Uterus (tissue), 4 donors: ENCODE data around the gene HMX2. TPM values are rescaled to one million over a fixed set of nuclear protein-coding genes. Genes with fewer than 3 reads are reported as not detected.
A peak's percentile ranks its signal among the peaks of the same experiment; 100 is the strongest.

Experiments
- DNase-seq, 2 donors: peaks; one replicate each; pipeline ENCODE4 v3.0.0-alpha.2; 2019 to 2020
- H3K27ac ChIP-seq, 2 donors: fragments of 200-600 bp; sonication (generic); 1 replicate in 1 of 2; 2 replicates in 1 of 2; pipeline ENCODE4 v1.5.1; 2016 to 2018
- H3K27me3 ChIP-seq, 2 donors: fragments of 200-600 bp; sonication (generic); one replicate each; pipeline ENCODE4 v1.5.1; 2018 to 2019; ENCODE audit warnings: control low read depth in 1 of 2
- H3K36me3 ChIP-seq, 2 donors: fragments of 200-600 bp; sonication (generic); one replicate each; pipeline ENCODE4 v1.5.1; 2019; ENCODE audit warnings: control low read depth in 1 of 2
- H3K4me1 ChIP-seq, 2 donors: fragments of 200-600 bp; sonication (generic); one replicate each; pipeline ENCODE4 v1.5.1; 2018 to 2019; ENCODE audit warnings: control low read depth in 1 of 2
- H3K4me3 ChIP-seq, 2 donors: fragments of 200-600 bp; sonication (generic); 1 replicate in 1 of 2; 2 replicates in 1 of 2; pipeline ENCODE4 v1.5.1; 2018 to 2019; ENCODE audit warnings: mild to moderate bottlenecking in 1 of 2
- H3K9me3 ChIP-seq, 2 donors: fragments of 200-600 bp; sonication (generic); one replicate each; pipeline ENCODE4 v1.5.1; 2019; ENCODE audit warnings: control low read depth in 1 of 2
- POLR2A ChIP-seq, 2 donors: fragments of 450-650 bp; IDR thresholded peaks; one replicate each; pipeline ENCODE4 v1.6.1; 2016; ENCODE audit warnings: antibody characterized with exemption in 2 of 2, mild to moderate bottlenecking in 1 of 2, moderate library complexity in 1 of 2
- intact Hi-C: fragments of 100-400 bp; cut with DNase I; formaldehyde crosslinking; loops from one replicate; pipeline ENCODE4 v1.15.1; 2023; ENCODE audit warnings: low total_unique reads
- total RNA-seq, 4 donors: library from RNA; depleted of rRNA in 3 of 4; stranded (reverse); fragments of >200 nt in 3 of 4; gene quantifications; one replicate each; pipeline versions ENCODE4 v1.1.0 to v1.2.4, GENCODE V29; 2014 to 2023
- TF ChIP-seq, protein P1 (sequence below), 4 experiments: fragments of 200-600 bp in 2 of 4; fragments of 450-650 bp in 2 of 4; sonication (generic) in 2 of 4; IDR thresholded peaks; one replicate each; pipeline ENCODE4 v1.5.1; 2016 to 2019; ENCODE audit warnings: antibody characterized with exemption in 4 of 4, mild to moderate bottlenecking in 2 of 4, moderate library complexity in 1 of 4
- donor health status: DM: yes; HTN: yes; CAD: no.

Gene HMX2
- total RNA-seq, 4 donors from 2014 or later, result not detected

DNA sequence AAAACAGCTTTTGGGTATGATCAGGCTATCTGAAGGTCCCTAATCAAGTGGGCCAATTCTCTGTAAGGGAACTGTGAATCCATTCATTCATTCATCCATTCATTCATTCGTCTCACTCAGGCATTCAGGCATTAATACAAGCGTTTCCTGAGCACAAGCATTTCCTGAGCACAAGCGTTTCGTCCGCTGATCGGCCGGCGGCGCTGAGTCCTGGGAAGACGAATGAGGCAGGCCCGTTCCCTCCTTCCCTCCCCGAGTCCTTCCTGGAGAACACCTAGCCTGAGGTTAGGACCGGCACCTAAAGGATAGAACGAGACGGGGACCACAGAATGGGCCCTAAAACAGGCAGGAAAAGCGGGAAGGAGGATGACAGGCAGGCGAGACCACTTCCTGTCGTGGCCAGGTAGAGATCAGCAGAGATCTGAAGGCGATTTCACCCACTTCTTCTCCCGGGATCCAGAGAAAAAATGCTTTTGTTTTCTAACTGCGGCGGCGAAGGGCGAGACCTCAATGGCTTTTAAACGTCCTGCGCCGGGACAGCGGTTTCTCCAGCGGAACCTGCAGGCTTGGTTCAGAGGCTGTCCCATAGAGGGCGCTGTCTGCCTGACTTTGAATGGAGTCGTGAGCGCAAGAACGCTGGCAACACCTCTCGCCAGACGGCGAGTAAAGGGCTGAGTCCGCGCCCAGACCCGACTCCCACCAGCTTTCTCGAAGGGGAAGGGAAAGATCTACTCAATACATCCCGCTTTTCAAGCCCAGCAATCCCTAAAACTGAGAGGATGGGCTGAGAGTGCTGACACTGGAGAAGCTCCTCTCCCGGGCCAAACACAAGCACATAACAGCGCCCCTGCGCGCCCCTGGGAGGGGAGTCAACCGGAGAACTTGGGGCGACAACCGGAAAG is 15.1 kb upstream of the HMX2 start:
- H3K9me3 ChIP-seq, result no peaks in the 10 kb centered on the region
- H3K4me3 ChIP-seq, result no peak overlapping the region
- DNase-seq, result peak; percentile 74
- H3K4me1 ChIP-seq, result peaks cover 0 to 29% of the 10 kb centered on the region in 2 donors
- peaks cover 4 to 60% of the 10 kb centered on the region in 2 donors for H3K27me3 ChIP-seq
- no peak overlapping the region for H3K27ac ChIP-seq
- H3K36me3 ChIP-seq, result no peaks in the 10 kb centered on the region
- TF ChIP-seq, protein P1, sequence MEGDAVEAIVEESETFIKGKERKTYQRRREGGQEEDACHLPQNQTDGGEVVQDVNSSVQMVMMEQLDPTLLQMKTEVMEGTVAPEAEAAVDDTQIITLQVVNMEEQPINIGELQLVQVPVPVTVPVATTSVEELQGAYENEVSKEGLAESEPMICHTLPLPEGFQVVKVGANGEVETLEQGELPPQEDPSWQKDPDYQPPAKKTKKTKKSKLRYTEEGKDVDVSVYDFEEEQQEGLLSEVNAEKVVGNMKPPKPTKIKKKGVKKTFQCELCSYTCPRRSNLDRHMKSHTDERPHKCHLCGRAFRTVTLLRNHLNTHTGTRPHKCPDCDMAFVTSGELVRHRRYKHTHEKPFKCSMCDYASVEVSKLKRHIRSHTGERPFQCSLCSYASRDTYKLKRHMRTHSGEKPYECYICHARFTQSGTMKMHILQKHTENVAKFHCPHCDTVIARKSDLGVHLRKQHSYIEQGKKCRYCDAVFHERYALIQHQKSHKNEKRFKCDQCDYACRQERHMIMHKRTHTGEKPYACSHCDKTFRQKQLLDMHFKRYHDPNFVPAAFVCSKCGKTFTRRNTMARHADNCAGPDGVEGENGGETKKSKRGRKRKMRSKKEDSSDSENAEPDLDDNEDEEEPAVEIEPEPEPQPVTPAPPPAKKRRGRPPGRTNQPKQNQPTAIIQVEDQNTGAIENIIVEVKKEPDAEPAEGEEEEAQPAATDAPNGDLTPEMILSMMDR (IDR thresholded peaks at IDR 0.05), result peak; percentile 67 to 84 (median 78)
- no peak for TF ChIP-seq POLR2A (IDR thresholded peaks at IDR 0.05)
- intact Hi-C loops, result loop anchor here (10.0 kb wide), 1 partner anchor 422 kb away; no protein-coding TSS in a partner anchor

- Histone ChIP-seq H3K36me3 (no peaks in the 10 kb centered on the region), H3K4me1 (peaks cover 0 to 29% of the 10 kb centered on the region in 2 donors), H3K9me3 (no peaks in the 10 kb centered on the region), H3K27ac (no peak overlapping the region), H3K4me3 (no peak overlapping the region), H3K27me3 (peaks cover 11 to 69% of the 10 kb centered on the region in 2 donors)
- no peak for DNase-seq
- TF ChIP-seq POLR2A (IDR thresholded peaks at IDR 0.05), result no peak
- TF ChIP-seq, protein P1 (IDR thresholded peaks at IDR 0.05), result no peak
- intact Hi-C loops, result loop anchor here (10.0 kb wide), 1 partner anchor 421 kb away; no protein-coding TSS in a partner anchor
Observed at GRCh38 chr10:123133541-123134342, 14.2 kb upstream of the HMX2 start.

DNA sequence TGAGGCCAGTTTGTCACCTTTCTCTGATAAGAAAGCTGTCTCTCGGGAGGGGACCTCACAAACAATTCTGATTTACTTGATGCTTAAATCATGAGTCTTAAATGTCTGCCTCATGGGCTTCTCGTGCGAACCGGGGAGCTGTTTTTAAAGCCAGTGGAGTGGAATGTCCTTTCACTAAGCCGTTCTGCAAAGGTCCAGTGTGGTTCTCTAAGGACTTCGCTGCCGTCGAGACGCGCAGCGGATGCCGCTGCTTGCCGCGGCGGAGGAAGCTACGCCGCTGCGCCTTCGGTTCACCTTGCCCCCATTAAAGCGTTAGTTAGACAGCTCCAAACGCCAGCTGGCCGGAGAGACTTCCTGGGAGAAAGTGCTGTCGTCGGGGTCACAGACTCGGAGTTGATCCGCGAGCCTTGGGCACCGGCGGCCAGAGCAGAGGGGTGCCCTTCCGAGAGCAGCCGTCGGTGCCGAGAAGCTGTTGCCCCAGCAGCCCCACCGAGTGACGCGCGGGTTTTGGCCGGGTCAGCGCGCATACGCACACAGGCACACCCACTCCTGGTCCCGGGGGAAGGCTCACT is 13.5 kb upstream of the HMX2 start:
- no peak for DNase-seq
- no peaks in the 10 kb centered on the region for H3K9me3 ChIP-seq
- H3K27me3 ChIP-seq, result peaks cover 14 to 76% of the 10 kb centered on the region in 2 donors
- H3K27ac ChIP-seq, result no peak overlapping the region
- H3K4me3 ChIP-seq, result no peak overlapping the region
- TF ChIP-seq, protein P1 (IDR thresholded peaks at IDR 0.05), result no peak
- no peak for TF ChIP-seq POLR2A (IDR thresholded peaks at IDR 0.05)
- peaks cover 0 to 29% of the 10 kb centered on the region in 2 donors for H3K4me1 ChIP-seq
- H3K36me3 ChIP-seq, result no peaks in the 10 kb centered on the region
- intact Hi-C loops, result loop anchor here (10.0 kb wide), 1 partner anchor 420 kb away; no protein-coding TSS in a partner anchor

- TF ChIP-seq, protein P1 (IDR thresholded peaks at IDR 0.05), result no peak
- no peak for TF ChIP-seq POLR2A (IDR thresholded peaks at IDR 0.05)
- Histone ChIP-seq H3K9me3 (no peaks in the 10 kb centered on the region), H3K27me3 (peaks cover 20 to 82% of the 10 kb centered on the region in 2 donors), H3K36me3 (no peaks in the 10 kb centered on the region), H3K27ac (no peak overlapping the region), H3K4me3 (no peak overlapping the region), H3K4me1 (peaks cover 0 to 29% of the 10 kb centered on the region in 2 donors)
- intact Hi-C loops, result loop anchor here (10.0 kb wide), 1 partner anchor 420 kb away; no protein-coding TSS in a partner anchor
- DNase-seq, result no peak
Observed at GRCh38 chr10:123134915-123135414, 13.0 kb upstream of the HMX2 start.
